Measurements from ENCODE around the gene FSIP1. TPM values are rescaled to one million over a fixed set of nuclear protein-coding genes. Genes with fewer than 3 reads are reported as not detected.

The FSIP1 gene
- total and polyA plus RNA-seq, 8 donors, result 0.11 to 0.64 (median 0.38) TPM

DNA sequence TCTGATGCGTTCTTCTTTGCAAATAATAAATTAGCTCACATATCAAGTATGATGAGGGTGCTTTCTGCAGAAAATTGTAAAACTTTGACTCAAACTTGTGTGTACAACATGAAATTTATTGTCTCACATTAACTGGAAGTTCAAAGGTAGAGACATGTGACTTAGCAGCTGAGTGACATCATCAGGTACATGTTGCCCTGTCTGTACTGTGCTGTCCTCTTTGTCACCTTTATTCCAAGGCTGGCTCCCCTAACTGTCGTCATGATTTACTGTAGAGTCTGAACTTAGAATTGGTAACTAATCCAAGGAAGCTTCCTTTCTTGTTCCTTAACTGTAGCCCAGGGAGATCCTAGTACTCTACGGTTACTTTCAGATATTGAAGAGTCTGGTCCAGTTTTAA is 12.3 kb upstream of the FSIP1 start:
- Histone ChIP-seq H3K4me1 (no peaks in the 10 kb centered on the region), H3K27ac (no peak overlapping the region), H3K36me3 (no peaks in the 10 kb centered on the region), H3K4me3 (no peak overlapping the region), H3K9me3 (no peaks in the 10 kb centered on the region), H3K27me3 (no peaks in the 10 kb centered on the region)
- no peak for DNase-seq
- no peak for ATAC-seq
- TF ChIP-seq, protein P1, sequence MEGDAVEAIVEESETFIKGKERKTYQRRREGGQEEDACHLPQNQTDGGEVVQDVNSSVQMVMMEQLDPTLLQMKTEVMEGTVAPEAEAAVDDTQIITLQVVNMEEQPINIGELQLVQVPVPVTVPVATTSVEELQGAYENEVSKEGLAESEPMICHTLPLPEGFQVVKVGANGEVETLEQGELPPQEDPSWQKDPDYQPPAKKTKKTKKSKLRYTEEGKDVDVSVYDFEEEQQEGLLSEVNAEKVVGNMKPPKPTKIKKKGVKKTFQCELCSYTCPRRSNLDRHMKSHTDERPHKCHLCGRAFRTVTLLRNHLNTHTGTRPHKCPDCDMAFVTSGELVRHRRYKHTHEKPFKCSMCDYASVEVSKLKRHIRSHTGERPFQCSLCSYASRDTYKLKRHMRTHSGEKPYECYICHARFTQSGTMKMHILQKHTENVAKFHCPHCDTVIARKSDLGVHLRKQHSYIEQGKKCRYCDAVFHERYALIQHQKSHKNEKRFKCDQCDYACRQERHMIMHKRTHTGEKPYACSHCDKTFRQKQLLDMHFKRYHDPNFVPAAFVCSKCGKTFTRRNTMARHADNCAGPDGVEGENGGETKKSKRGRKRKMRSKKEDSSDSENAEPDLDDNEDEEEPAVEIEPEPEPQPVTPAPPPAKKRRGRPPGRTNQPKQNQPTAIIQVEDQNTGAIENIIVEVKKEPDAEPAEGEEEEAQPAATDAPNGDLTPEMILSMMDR (IDR thresholded peaks at IDR 0.05), result no peak
- intact Hi-C loops (cut with DNase I), result loop anchor here in 1 of 3 donors (10.0 kb wide), 1 partner anchor 80 kb away; no protein-coding TSS in a partner anchor
- no peak for FAIRE-seq
- WGBS, 2 donors, result 69 to 79% methylated on average over 3 of the region's 3 CpGs

DNA sequence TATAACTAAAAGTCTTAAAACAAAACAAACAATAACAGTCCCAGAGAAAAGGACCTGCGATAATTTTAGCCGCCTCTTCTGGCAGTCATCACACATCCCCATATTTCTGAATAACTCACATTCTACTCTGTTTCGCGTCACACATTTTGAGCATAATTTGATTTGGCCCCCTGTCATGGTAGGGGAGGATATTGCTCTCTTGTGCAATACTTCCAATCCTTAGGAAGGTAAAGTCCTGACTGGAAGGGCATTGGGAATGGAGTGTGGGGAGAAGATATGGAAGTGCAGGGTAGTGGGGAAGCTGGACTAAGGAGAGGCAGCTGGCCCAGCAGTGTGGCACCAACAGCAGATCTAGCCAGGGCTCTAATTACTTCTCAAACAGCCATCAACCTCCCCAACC is 11.3 kb upstream of the FSIP1 start:
- FAIRE-seq (no peak), ATAC-seq (no peak), DNase-seq (no peak)
- Histone ChIP-seq H3K4me3 (no peak overlapping the region), H3K27ac (no peak overlapping the region), H3K9me3 (no peaks in the 10 kb centered on the region), H3K27me3 (no peaks in the 10 kb centered on the region), H3K4me1 (no peaks in the 10 kb centered on the region), H3K36me3 (no peaks in the 10 kb centered on the region)
- intact Hi-C loops (cut with DNase I), result loop anchor here in 1 of 3 donors (10.0 kb wide), 1 partner anchor 81 kb away; no protein-coding TSS in a partner anchor
- 85 to 87% methylated on average over 4 of the region's 4 CpGs for WGBS, 2 donors
- TF ChIP-seq, protein P1 (IDR thresholded peaks at IDR 0.05), result no peak

DNA sequence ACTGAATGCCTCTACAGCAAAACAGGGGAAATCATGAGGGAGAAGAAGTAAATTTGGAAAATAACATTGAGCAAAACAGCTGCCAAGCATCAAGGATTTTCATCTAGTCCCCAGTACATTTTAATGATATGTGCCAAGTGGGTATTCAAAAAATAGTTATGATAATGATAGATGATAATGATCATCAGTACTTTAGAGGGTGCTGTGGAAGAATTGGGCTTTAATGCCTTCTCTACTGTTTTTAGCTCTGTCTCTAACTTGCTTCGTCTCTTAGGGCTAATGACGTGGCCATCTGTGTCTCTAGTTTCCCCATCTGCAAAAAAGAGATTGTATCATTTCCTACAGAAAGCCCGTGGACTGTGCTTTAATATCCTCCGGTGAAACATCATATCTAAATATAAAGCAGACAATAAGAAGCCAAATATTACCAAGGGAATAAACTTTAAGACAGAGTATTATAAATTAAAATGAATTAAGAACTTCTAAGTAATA is 10.2 kb upstream of the FSIP1 start:
- DNase-seq, result no peak
- WGBS, 2 donors, result 48 to 69% methylated on average over 4 of the region's 4 CpGs
- Histone ChIP-seq H3K27ac (no peak overlapping the region), H3K36me3 (no peaks in the 10 kb centered on the region), H3K4me3 (no peak overlapping the region), H3K27me3 (no peaks in the 10 kb centered on the region), H3K9me3 (no peaks in the 10 kb centered on the region), H3K4me1 (no peaks in the 10 kb centered on the region)
- FAIRE-seq, result no peak
- ATAC-seq, result no peak
- intact Hi-C loops (cut with DNase I), result loop anchor here in 1 of 3 donors (10.0 kb wide), 1 partner anchor 82 kb away; no protein-coding TSS in a partner anchor
- TF ChIP-seq, protein P1 (IDR thresholded peaks at IDR 0.05), result no peak

DNA sequence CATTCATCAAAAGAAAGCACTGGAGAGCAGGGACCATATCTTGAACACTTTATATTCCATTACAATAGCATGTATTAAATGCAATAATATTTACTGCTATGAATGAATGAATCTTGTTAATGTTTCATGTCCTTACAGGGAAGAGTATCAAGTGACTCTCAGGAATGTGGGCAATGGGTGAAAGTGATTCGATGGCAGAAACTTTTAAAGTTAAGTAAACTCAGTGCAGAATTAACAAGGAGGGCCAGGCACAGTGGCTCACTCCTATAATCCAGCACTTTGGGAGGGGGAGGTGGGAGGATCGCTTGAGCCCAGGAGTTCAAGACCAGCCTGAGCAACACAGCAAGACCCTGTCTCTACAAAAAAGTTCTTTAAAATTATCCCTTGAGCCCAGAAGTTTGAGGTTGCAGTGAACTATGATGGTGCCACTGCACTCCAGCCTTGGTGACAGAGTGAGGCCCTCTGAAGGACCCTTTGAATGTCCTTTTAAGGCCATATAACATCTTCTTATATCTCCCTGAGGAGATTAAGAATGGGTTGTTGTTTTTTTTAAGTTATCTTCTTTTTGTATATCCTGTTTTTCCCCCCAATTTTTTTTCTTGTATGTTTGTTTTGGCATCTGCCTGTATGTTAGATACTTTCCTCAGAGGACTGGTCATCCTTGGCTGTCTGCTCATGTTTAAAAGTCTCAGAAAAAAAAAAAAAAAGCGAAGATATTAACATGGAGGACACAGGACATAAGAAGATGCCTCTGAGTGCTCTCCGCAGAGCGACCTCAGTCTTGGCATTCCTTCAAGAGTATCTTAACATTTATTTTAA is 9.6 kb upstream of the FSIP1 start:
- no peak for DNase-seq
- Histone ChIP-seq H3K4me1 (no peaks in the 10 kb centered on the region), H3K4me3 (no peak overlapping the region), H3K27ac (no peak overlapping the region), H3K27me3 (no peaks in the 10 kb centered on the region), H3K9me3 (no peaks in the 10 kb centered on the region), H3K36me3 (no peaks in the 10 kb centered on the region)
- TF ChIP-seq, protein P1 (IDR thresholded peaks at IDR 0.05), result no peak
- WGBS, 2 donors, result 70 to 78% methylated on average over 5 of the region's 5 CpGs
- no peak for FAIRE-seq
- no peak for ATAC-seq
- intact Hi-C loops (cut with DNase I), result loop anchor here in 1 of 3 donors (10.0 kb wide), 1 partner anchor 83 kb away; no protein-coding TSS in a partner anchor

DNA sequence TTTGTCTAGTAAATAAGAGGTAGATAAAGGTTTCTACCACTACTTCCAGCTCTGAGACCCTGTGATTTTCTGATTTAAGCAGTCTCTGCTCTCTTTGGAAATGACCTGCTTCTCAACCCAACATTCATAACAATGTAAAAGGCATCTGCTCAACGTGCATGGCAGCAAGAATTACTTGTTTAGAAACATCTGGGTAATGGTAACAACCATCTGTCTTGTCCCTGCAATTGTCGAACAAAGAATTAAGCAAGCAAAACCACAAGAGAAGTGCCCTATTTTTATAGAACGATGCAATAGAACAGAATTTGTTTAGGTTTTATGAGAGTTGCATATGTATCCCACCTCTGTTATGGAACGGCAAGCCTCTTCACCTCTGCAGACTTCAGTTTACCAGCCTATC is 7.1 kb upstream of the FSIP1 start:
- H3K4me3 ChIP-seq, result no peak overlapping the region
- H3K9me3 ChIP-seq, result no peaks in the 10 kb centered on the region
- TF ChIP-seq, protein P1 (IDR thresholded peaks at IDR 0.05), result no peak
- H3K4me1 ChIP-seq, result peaks cover 0 to 5% (median 0%) of the 10 kb centered on the region in 3 donors
- no peaks in the 10 kb centered on the region for H3K27me3 ChIP-seq
- no peaks in the 10 kb centered on the region for H3K36me3 ChIP-seq
- ATAC-seq (no peak), FAIRE-seq (no peak), DNase-seq (no peak)
- 78 to 82% methylated on average over 4 of the region's 4 CpGs for WGBS, 2 donors
- intact Hi-C loops (cut with DNase I), result loop anchor here in 1 of 3 donors (10.0 kb wide), 1 partner anchor 85 kb away; no protein-coding TSS in a partner anchor
- H3K27ac ChIP-seq, result no peak overlapping the region
